ENCODE measurements around the gene IMMP2L.
"Not testable (repeated sequence)": the region's sequence is repeated elsewhere in the genome, so short reads cannot be mapped to it uniquely, and the experiment has no call there.

Gene IMMP2L

DNA sequence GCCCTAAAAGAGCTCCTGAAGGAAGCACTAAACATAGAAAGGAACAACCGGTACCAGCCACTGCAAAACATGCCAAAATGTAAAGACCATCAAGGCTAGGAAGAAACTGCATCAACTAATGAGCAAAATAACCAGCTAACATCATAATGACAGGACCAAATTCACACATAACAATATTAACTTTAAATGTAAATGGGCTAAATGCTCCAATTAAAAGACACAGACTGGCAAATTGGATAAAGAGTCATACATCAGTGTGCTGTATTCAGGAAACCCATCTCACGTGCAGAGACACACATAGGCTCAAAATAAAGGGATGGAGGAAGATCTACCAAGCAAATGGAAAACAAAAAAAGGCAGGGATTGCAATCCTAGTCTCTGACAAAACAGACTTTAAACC is 60.5 kb downstream of the IMMP2L start:
- DNase-seq = not testable (repeated sequence)

DNA sequence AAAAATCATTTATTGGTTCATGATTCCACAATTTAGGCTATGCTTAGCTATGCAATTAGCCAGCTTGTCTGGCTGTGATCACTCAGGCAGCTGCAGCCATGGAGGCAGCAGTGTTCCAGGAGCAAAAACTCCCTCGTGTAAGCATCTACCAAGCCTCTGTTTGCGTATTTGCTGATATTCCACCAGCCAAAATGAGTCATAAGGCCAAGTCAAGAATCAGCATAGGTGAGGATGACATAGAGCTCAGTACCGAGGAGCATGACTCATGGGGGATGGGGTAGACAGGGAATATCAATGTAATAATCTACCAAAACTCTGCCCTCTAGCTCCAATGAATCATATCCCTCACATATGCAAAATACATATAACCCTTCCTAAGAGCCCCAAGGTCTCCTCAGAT is 63.3 kb downstream of the IMMP2L start:
- peak; percentile 91 for DNase-seq

DNA sequence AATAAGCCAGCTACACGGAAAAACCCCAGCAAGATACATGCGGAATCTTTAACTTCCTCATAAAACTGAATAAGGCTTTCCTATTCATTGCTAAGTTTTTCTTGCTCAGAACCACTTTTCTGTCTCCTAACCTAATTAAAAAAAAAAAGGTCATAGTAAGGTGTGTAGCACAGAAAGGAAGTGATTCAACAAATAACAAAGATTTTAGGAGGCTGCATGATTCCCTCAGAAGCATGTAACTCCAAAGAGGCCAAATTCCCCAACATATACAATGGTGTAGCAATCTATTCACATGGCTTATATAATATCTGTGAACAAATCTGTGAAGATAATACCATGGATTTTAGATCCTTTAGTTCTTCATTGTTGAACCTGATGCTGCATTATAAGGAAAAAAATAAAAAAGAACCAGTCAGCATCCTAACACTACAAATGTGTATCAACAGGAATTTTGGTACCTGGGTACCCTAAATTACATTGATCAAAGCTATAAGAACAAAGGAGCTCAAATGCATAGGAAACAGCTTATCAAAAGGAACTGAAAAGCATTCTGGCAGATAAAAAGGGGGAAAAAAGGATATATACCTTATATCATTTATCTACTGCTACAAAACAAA is 63.8 kb downstream of the IMMP2L start:
- DNase-seq = no peak

DNA sequence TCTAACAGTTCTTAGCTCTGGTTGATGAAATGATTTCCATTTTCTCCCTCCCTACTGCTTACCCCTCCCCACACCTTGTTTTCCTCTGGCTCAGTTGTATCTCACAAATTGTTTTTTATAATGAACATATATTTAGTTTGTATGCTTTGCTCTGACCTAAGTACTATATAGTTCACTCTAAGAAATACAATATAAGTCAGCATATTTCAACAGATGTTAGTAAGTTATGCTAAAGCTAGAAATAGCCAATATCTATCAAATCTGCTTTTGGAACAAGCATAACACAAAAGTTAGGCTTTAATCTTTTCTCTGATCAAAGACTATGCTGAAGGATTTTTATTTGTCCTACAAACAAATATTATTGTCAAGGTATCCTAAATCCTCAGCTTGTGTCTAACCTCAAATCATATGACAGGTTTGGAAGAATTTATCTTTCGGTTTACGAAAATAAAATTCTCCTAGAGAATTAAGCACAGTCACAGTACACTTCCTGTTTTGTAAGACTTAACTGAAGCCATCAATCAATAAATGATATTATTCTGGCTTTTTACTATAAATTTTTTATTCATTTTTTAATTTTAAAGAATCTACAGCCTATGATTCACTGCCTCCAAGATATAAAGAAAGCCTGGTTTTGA is 67.0 kb downstream of the IMMP2L start:
- DNase-seq = no peak

DNA sequence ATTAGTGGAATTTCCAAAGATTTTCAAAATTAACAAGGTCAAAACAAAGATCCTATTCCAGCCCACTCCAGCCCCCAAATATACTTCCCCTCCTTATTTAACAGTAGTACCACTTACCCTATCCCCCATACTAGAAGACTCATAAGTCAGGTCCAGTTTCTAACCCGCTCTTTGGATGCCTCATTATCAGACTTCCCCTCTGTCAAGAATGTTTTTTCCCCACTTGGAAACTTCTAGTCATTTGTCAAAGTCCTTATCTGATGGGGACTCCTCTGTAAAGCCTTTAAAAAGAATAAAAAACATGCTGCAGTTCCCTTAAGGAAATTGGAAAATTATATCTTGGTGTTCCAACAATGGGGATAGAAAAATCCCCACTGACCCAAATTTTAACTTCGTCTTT is 70.1 kb downstream of the IMMP2L start:
- no peak for DNase-seq

DNA sequence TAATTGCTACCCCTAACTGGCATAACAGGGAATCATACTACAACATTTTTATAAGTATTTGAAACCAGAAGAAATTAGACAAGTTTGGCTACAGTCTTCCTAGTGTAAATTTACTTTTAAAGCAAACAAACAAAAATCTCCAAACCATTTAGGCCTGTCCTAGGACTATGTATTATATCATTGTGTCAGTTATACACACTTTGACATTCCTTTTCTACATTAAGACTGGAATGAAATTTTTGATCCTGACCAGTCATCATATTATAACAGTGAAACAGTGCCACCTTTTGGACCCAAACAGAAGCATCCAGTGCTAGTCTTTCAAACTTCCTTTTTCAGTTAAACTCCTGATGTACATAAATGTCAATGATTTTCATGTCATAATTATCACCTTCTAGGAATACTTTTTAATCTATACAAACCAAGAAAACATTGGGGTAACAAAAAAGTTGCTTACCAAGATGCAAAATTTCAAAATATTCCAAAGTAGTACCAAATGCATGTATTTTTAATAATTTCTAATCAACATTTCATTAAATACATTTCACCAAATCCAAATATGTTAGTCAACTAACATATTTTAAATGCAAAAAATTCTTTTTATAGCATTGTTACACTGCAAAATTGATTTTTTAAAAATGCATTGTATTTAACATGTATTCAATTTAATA is 75.7 kb downstream of the IMMP2L start:
- peak; percentile 67 for DNase-seq

DNA sequence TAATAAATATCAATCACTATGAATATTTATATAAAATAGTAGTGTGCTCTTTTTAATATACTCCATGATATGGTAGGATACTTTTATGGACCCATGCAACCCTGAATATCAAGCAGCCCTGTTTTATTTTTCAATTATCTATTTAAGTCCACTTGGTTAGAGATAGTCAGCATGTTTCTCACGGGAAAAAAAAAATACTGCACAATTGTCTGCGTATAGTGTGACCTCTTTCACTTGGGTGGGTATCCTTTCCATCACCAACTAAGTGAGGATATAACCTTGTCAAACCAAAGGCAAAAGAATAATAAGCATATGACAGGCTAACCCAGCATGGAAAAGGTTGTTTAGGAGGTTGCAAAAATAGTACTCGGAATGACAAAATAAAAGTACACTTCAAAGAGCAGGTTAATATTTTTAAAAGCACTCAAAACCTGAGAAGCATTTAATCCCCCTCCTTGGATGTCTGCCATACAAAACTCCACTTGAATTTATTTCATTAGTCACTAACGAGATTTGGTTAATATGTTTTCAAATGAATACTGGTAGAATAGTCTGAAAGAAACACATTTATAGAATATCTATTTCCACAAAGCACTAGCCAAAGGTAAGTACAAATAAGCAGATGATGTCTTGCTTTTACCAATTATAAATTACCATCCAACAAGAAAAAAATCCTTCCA is 76.5 kb downstream of the IMMP2L start:
- DNase-seq = peak; percentile 60

DNA sequence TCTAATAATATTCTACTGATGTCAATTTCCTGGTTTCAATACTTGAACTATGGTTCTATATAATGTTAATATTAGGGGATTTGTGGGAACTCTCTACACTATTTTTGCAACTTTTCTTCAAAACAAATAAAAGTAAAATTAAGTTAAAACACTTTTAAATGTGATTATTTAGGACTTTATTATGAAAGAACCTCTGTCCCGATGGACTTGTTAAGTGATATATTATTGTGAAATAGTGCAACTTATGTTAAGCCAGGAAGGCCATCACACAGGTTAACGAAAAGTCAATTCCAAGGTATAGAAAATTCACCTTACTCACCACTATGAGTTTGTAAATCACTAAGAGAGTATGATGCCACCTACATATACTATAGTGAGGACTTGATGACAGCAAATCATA is 79.2 kb downstream of the IMMP2L start:
- no peak for DNase-seq

DNA sequence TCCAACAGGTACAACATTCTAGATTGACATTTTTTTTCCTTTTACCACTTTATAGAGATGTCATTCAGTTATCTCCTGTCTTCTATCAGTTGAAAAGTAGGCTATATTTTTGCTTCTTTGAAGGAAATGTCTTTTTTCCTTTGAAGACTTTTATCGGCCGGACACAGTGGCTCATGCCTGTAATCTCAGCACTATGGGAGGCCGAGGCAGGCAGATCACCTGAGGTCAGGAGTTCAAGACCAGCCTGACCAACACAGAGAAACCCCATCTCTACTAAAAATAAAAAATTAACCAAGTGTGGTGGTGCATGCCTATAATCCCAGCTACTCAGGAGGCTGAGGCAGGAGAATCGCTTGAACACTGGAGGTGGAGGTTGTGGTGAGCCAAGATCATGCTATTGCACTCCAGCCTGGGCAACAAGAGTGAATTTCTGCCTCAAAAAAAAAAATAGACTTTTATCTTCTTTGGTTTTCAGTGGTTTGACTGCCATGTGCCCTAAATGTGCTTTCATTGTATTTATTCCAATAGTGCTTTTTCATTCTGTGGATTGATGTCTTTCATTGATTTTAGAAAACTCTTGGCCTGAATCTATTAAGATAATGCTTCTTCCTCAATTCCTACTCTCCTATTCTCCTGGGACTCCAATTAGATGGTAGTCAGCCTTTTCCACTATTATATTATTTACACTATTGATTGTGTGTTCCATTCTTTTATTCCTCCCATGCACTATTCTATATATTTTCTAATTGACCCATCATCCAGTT is 84.6 kb downstream of the IMMP2L start:
- no peak for DNase-seq

DNA sequence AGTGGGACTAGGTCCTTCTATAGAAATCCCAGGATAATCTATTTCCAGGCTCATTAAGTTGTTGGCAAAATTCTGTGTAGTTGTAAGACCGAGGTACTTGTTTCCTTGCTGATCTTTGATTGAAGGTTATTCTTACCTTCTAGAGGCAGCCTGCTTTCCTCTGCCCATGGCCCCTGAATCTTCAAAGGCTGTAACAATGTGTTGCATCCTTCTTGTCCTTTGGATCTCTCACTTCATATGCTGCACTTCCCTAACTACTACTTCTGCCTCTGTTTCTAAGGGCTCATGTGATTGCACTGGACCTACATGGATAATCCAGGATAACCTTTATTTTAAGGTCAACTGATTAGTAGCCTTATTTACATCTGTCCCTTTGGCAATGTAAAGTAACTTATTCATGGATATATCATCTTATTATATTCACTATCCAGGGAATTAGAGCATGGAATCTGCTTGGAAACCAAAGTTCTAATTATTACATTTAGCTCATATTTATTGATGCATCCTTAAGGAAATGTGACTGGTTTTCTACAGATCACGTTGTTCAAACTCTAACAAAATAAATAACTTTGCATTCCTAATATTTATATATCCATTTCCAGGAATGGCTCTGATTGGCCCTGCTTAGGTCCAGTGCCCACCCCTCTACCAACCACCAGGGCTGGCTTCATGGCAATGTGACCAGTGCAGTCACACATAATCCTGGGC is 85.6 kb downstream of the IMMP2L start:
- DNase-seq = no peak

DNA sequence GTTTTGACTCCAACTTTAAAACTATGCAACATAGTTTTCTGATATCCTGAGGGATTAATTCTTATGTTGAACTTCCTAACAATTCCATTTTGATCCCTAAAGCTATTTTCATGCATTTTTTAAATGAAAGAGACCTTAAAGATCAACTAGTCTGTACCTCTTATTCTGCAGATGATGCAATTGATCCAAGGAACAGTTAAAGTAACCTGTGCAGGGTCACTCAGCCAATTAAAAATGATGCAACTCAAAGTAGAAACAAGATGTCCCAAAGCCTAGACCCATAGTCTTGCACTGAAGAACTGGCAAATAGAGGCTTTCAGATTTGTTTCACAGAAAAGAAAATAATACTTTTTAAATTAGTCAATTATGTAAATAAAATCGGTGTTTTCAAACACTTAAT is 86.3 kb downstream of the IMMP2L start:
- DNase-seq = no peak

DNA sequence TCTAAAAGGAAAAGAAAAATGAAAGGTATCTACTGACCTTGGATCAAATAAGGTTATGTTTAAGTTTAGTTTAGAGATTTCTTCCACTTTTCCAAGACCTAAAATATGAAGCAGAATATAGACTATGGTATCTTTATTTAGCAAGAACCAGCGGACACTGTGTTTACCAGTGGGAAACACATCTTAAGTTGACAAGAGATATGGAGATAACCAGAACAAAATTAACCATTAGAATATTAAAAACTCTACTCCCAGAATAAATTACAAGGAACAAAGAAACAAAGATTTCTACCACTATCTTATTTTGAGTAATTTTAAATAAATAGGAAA is 86.9 kb downstream of the IMMP2L start:
- DNase-seq = no peak

DNA sequence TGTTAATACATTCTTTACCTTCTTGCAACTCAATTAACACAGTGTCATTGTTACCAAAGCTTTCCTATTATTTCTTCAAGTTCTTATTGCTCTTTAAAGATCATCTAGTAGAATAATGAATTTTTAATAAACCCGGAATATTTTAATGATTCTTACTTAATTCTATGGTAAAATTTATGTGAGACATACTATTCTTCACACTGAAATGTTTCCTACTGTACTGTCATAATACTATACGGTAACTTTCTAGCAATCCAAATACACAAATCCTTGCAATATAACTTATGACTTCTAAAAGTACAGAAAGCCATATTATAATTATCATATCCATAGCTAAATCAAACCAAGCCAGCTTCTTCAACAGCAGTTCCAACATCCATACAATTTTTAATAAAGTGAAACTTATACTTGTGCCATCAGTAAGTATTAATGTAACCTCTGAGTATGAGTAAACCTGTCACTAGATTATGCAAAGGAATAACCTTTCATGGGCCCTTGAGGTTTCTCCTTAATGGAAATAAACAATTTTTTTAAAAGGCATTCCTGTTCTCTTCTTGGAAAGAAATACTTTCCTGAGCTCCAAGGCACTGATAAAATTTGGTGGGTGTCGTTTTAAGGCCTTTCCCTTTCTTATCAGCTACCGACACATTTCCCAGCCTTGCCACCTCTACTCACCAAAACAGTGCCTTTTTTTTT is 87.4 kb downstream of the IMMP2L start:
- no peak for DNase-seq

DNA sequence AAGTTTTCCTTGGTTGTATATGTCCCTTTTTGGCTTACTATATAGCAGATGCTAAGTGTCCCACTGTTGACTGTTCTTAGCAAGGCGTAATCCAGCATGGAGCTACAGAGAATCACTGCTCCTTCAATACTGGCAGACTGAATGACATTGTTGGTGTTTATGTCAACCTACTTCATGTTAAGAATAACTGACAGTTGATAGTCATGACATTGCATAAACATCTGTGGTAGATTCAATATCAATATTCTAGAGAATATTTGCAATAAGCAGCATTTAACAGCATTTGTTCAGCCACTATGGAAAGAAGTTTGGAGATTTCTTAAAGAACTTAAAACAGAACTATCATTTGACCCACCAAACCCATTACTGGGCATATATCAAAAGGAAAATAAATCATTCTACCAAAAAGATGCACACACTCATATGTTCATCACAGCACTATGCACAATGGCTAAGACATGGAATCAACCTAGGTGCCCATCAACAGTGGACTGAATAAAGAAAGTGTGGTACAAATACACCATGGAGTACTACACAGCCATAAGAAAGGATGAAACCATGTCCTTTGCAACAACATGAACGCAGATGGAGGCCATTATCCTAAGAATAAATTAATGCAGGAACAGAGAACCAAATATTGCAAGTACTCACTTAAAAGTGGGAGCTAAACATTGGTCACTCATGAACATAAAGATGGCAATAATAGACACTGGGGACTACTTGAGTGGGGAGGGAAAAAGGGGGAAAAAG is 88.7 kb downstream of the IMMP2L start:
- no peak for DNase-seq

DNA sequence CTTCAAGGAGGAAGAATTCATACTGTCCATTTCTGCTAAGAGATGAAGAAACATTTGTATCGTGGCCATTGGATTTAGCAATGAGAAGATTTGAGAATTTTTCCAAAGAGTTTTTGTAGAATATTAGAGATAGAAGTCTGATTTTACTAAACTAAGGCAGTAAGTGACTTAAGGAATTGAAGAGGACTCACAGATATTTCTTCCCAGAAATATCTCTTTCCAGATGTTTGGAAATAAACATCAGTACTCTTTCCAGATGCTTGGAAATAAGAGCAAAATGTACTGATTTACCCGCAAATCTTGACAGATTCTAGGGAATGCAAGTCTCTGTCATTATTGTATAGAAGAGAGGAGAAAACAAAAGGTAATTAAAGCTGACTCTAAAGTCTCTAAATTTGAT is 91.3 kb downstream of the IMMP2L start:
- no peak for DNase-seq

DNA sequence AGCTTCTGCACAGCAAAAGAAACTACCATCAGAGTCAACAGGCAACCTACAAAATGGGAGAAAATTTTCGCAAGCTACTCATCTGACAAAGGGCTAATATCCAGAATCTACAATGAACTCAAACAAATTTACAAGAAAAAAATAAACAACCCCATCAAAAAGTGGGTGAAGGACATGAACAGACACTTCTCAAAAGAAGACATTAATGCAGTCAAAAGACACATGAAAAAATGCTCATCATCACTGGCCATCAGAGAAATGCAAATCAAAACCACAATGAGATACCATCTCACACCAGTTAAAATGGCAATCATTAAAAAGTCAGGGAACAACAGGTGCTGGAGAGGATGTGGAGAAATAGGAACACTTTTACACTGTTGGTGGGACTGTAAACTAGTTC is 92.4 kb downstream of the IMMP2L start:
- not testable (repeated sequence) for DNase-seq

DNA sequence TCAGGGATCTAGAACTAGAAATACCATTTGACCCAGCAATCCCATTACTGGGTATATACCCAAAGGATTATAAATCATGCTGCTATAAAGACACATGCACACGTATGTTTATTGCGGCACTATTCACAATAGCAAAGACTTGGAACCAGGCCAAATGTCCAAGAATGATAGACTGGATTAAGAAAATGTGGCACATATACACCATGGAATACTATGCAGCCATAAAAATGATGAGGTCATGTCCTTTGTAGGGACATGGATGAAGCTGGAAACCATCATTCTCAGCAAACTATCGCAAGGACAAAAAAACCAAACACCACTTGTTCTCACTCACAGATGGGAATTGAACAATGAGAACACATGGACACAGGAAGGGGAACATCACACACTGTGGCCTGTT is 96.5 kb downstream of the IMMP2L start:
- not testable (repeated sequence) for DNase-seq

DNA sequence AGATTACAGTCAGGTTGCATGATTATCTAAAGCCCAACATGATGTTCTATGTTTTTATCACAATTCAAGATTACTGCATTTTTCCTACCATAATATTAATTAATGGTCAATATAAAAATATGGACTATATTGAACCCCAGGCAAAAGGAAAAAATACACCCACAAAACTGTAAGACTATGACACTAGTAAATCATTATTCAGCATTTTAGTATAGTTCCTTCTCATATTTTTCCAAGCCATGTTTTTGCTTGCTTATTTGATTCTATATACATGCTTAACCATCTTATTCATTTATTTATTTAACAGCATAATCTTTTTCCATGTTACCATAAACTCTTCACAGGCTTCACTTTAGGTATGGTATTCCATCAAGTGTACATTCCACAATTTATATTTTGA is 101.6 kb downstream of the IMMP2L start:
- no peak for DNase-seq

DNA sequence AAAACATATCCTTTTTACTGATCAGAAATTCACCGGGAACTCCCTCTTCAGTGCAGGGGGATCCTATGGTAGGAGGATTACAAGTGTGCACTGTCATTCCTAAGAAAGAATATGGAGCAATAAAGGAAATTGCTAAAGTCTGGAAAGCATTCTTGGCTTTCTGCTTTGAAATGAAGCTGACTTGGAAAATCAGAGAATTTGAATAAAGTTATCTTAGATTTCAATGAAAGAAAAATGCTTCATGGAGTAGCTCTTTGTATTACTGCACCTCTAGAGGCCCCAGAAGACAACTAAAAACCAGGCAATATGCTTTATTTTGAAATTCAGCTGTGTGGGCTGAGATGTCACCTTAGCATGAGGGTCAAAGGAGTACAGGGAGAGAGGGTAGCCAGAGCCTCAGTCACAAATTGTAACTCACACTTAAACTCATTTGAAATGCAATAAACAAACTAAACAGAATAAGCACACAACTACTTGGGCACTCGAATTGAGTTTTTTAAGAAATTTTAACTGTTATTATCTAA is 102.5 kb downstream of the IMMP2L start:
- no peak for DNase-seq

DNA sequence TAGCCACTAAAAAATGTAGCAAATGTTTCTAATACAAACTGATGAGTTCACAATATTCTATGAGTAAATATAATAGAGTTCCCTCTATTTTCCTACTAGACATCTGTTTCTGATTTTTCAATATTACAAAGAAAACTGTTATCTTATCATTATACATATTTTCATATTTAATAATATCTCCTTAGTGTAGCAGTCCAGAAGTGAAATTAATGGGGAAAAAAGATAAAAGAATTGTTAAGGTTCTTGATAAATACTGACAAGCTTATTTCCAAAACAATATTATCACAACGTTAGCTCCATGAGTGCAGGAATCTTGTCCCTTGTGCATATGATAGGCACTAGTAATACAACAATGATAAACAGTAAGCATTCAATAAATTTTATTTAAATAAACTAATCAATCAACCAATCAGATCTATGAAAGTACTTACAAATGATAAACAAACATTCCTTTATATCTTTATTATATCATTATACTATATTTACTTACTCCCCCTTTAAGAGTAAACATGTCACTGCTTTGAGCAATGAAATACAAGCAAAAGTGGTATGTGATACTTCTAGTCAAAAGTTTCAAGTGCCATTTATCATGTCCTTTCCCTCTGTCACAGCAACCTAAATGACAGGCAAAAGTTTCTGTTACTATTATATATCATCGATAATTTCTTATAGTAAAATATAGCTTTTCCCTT is 103.1 kb downstream of the IMMP2L start:
- DNase-seq = no peak

Measured in kidney glomerular epithelial cell (primary cell).